GM19455 (cell line): ENCODE results near the gene CLTCL1.

Experiments
- ATAC-seq: cut with Tn5 transposase; IDR thresholded peaks from one replicate; pipeline ENCODE4 v1.9.1; 2021; ENCODE audit not compliant: unreplicated experiment

The CLTCL1 gene

DNA sequence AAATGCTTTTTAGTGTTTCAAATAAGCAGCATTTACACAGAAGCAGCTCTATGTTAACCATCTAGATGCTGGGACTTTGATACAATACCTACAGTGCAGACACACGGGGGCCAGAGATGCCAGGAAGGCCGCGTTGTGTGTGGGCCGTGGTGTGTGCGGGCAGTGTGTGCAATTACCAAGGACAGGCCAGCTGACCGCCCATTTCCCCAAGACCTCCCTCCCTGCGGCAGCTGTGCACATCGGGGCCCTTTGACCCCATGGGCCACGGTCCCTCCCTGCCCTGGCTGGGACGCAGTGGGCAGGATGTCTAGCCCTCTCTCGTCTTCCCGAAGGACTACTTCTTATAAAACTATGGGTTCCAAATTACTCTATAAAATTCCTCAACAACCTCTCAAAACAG, 38.4 kb downstream of the CLTCL1 start:
- ATAC-seq, result no peak

DNA sequence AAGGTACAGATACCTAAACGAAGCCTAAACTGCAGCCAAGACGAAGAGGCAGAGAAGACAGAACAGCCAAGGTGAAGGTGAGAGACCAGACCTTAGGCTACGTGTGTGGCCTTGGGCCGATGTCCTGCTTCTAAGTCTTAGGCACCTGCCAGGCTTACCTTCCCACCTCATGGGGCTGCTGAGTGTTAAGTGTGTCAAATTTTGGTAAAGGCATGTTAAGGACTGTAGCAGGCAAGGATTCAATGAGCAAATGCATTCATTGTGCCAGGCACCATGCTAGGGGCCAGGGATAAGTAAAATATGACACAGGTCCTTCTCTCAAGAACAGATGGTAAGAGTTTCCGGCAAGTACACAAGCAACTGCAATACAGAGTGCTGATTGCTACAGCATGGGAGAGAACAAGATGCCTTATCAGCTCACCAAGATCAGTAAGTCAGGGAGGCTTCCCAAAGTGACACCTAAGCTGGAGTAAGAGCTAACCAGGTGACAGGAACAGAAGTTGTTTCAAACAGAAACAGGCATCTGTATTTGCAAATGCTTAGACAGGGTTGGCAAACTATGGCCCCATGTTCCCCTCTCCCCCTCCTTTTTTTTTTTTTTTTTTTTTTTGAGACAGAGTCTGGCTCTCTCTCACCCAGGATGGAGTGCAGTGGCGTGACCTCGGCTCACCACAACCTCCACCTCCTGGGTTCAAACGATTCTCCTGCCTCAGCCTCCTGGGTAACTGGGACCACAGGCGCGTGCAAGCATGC, 46.7 kb downstream of the CLTCL1 start:
- no peak for ATAC-seq

DNA sequence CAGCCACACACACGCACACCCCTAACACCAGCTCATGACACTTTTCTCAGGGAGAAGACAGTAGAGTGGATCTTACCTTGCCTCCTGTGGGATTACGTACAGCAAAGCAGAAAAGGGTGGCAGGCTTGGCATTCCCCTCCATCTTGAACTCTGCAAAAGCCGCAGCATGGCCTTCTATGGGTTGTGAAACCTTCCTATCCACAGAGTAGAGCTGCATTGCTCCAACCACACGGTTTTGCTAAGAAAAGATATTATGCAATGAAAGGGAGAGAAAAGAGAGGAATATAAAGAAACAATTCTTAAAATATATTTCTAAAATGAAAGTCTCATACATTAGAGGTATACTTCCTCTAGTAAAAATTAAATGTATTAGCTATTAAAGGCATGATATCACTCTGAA, 48.8 kb downstream of the CLTCL1 start:
- ATAC-seq, result no peak

GRCh38 chr22:19241593-19241906, 50.0 kb downstream of the CLTCL1 start:
- no peak for ATAC-seq

DNA sequence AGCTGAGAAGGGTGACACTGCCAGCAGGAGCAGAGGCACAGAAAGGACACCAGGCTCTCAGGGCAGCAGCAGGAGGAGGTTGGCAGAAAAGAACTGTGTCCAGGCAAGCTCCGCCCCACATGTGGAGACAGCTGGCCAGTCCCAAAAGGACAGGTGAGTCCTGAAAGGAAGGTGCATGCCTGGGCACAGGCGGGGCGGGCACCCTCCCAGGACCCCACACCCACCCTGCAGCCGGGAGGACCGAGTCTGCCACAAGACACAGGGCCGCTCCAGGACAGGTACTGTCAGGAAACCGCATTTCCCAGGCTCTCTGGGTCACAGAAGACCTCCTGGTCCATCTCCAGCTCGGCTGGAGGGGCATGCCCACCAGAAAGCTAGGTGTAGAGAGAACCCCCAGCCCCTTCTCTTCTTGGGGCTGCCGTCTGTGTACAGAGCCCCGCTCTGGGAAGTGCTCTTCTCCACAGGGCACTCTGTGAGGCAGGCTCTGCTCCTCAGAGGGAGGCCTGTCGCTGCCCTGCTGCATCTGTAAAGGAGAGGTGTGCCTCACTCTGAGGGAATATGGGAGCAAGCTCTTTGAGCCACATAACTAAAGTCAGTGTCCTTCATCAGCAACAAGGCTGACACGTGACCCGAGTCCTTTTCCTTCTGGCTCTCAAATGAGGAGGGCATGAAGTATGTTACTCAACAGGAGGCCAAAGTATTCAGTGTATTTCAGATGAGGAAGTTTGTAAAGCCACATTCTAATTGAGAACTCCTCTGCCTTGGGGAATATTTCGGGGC, 50.5 kb downstream of the CLTCL1 start:
- no peak for ATAC-seq

GRCh38 chr22:19239464-19239863, 52.1 kb downstream of the CLTCL1 start:
- no peak for ATAC-seq

DNA sequence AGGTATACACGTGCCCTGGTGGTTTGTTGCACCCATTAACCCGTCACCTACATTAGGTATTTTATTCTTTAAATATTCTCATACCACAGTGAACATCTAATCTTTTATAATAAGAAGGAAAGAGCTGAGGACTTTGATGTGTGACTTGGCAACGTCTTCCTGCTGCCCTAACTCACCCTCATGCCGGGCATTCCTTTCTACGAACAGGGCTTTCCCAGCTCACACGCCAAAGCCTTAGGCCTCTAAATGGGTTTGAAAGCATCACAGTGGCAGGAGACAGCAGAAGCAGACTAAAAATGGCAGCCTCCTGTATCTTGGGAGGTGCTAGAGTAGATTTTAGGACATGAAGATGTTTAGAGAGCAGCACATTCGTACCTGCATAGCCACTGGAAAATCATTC, 52.6 kb downstream of the CLTCL1 start:
- no peak for ATAC-seq

DNA sequence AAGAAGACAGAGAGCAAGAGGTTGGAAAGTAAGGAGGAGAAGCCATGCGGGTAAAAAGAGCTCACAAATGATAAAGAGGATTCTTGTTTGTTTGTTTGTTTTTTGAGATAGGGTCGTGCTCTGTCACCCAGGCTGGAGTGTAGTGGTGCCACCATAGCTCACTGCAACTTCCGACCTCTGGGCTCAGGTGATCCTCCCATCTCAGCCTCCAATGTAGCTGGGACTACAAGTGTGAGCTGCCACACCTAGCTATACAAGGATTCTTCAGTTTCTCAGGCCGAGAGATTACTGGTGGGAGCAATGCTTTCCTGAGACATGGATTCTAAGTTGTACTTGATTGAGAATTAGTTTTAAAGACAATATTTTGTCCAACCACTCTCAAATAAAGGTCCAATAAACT, 55.6 kb downstream of the CLTCL1 start:
- no peak for ATAC-seq

DNA sequence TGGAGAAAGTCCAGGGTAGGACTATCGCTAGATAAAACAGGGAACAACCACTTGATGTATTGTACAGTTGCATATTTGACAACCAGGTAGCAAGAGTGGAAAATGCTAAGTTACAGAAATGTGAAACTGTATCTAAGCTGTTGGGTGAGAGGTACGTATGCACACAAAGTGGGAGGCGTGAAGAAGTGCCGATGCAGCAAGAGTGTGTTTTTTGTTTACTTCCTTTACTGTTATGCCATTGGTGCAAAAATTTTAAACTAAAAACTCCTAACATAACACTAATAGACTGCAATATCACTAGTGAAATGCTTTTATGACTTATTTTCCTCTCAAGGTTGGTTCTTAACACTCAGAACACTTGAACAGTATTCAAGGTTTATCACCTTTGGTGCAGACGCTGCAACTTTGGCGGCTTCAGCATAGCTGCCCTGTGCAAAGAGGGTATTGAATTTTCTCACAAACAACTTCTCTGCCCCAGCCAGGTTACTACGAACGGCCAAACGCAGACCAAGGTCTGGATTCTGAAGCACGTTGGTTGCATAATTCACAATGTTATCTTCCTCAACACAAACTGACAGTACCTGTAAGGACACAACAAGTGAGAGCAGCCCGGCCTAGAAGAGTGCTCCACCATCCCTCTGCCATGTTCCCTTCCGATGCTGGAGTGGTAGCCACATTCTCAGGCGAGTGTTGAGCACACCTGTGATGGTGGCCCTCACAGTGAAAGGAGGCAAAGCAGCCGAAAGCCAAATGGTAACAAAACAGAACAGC, 57.2 kb downstream of the CLTCL1 start:
- ATAC-seq, result no peak

DNA sequence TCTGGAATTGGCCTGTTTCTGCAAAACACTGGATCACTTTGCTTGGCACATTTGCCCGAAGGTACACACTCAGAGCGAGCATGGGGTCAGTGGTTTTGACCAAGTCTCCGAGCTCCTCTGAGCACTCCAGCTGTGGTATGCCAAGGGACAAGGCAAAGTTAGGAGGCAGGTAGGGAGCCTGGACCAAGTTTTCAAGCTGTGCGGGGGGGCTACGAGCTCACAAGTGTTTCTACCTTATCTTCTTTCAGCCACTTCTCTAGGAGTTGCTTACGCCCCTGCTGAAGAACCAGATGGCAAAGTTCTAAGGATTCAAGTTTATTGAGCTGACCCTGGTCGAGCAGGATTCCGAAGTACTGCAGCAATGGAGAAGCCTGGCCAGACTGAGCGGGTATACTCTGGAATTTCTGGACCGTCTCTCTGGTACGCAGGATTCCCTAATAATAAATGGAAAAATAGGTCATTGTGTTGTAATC, 58.3 kb downstream of the CLTCL1 start:
- ATAC-seq, result no peak

GRCh38 chr22:19232623-19233022, 58.9 kb downstream of the CLTCL1 start:
- ATAC-seq, result no peak

- no peak for ATAC-seq
Measured at GRCh38 chr22:19231986-19232385, 59.5 kb downstream of the CLTCL1 start.

- ATAC-seq, result no peak
Measured at GRCh38 chr22:19229600-19229999, 61.9 kb downstream of the CLTCL1 start.

- ATAC-seq, result no peak
Measured at GRCh38 chr22:19228179-19228578, 63.3 kb downstream of the CLTCL1 start.

DNA sequence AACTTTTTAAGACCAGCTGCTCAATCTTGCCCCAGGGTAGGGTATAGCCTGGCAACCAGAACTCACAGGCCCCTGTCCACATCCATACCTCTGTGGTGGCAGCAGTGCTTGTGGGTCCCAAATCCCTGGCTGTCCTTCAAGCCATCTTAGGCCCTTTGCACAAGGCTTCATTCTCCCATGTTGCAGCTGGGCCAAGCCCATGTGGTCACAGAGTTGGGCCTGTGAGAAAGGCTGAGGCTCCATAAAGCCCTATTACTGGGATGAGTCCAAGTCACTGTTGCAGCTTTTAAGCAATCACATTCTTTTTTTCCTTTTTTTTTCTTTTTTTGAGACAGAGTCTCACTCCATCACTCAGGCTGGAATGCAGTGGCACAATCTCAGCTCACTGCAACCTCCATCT, 65.1 kb downstream of the CLTCL1 start:
- no peak for ATAC-seq

DNA sequence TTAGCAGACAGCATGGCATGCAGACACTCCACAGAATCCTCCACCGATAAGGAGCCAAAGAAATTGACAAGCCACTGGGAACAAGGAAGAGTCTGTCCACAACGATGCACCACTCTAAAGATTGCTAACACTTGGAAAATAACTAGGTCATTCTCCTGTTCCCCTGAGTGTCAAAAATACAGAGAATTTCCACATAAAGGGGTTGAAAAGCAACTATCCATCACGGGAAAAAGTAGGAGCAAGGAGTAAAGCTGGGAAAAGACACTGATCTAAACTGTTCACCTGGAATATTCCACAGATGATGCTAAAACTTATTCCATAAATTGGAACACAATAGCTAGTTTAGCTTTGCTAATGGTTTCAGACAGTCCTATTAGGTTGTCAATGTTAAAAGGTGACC, 66.0 kb downstream of the CLTCL1 start:
- ATAC-seq, result no peak

- no peak for ATAC-seq
Measured at GRCh38 chr22:19224985-19225384, 66.5 kb downstream of the CLTCL1 start.

DNA sequence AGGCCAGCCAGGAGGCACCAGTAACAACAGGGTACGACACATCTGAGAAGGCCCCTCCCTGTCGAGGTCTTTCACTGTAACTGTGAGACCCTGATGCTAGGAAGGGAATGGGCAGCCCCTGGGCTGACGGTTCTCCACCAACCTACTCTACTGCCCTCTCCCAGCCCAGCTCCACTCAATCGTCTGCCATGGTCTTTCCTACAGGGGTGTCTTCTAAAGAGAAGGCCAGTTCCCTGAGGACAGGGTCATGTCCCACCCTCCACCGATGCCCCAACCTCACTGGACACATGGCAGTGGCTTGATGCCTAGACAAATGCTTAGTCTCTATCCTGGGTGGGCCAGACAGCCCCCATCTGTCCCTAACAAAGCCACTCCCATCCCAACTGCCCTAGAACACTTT, 67.0 kb downstream of the CLTCL1 start:
- no peak for ATAC-seq

GRCh38 chr22:19223617-19224016, 67.9 kb downstream of the CLTCL1 start:
- ATAC-seq, result no peak

GRCh38 chr22:19223110-19223509, 68.4 kb downstream of the CLTCL1 start:
- ATAC-seq, result no peak

DNA sequence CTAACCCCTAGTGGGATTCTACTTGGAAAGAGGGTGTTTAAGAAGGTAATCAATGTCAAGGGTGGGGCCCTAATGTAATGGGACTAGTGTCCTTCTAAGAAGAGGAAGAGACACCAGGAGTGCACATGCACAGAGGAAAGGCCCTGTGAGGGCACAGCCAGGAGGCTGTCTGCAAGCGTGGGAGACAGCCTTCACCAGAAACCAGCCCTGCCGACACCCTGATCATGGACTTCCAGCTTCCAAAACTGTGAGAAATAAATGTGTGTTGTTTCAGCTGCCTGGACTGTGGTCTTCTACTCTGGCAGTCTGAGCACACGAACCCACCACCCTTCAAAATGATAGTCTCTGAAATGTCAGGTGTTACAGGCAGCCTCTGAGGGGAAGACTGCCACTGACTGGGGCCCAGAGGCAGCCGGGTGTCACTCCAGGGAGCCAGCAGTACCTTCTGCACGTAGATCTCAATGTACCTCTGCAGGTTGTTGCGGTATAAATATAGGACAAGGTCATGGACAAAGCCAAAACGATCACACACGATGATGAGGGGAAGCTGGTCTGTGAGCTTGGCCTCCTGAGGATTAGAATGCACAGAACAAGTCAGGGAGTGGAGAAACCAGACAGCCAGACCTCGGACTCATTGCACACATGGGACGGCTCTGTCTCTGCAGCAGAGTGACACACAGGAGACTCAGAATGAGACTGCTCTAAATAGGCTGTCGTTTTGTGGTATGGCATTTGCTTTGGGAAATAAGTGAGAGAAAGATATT, 69.1 kb downstream of the CLTCL1 start:
- no peak for ATAC-seq
